HEK293 (cell line): ENCODE data around the gene MAP1LC3C.

Experiments
- CTCF ChIA-PET: fragments of 350-600 bp; formaldehyde crosslinking; extraction: SDS; loops from one replicate; lab custom pipeline; 2021; ENCODE audit warnings: antibody characterized with exemption; lab: Yijun Ruan, JAX
- POLR2A ChIA-PET: fragments of 300-600 bp; formaldehyde crosslinking; extraction: SDS; loops from one replicate; lab custom pipeline; 2020; ENCODE audit warnings: antibody characterized with exemption, inconsistent platforms; lab: Yijun Ruan, JAX
- H3K27ac ChIP-seq: fragments of 200-500 bp; sonication (Bioruptor generic); 2 replicates; pipeline ENCODE4 v1.5.1; 2014; ENCODE audit warnings: low read depth, low read length, control low read depth, inconsistent platforms; ENCODE audit errors: extremely low read depth
- H3K36me3 ChIP-seq, 2 experiments: fragments of 200-500 bp in 1 of 2; sonication (Bioruptor generic) in 1 of 2; 1 replicate in 1 of 2; 2 replicates in 1 of 2; pipeline ENCODE4 v1.5.1; 2014 to 2017; ENCODE audit warnings: inconsistent platforms in 2 of 2, low read length in 2 of 2; ENCODE audit not compliant: control insufficient read depth in 2 of 2, insufficient read depth in 1 of 2
- H3K4me1 ChIP-seq: fragments of 200-500 bp; sonication (Bioruptor generic); 2 replicates; pipeline ENCODE4 v1.5.1; 2014; ENCODE audit warnings: mild to moderate bottlenecking, low read length, inconsistent platforms; ENCODE audit not compliant: control insufficient read depth, insufficient read depth
- H3K4me3 ChIP-seq: 2 replicates; pipeline ENCODE4 v1.5.1; 2011; ENCODE audit warnings: low read depth, mild to moderate bottlenecking, control low read depth, low read length, moderate library complexity
- H3K9me3 ChIP-seq: fragments of 200-500 bp; sonication (Bioruptor generic); 2 replicates; pipeline ENCODE4 v1.5.1; 2014; ENCODE audit warnings: low read depth, low read length, inconsistent platforms; ENCODE audit not compliant: control insufficient read depth, insufficient read depth
- KLF1 ChIP-seq: fragments of 450-650 bp; formaldehyde crosslinking; IDR thresholded peaks from 2 replicates; pipeline ENCODE4 v1.5.1; 2016; ENCODE audit warnings: missing biosample characterization, missing genetic modification characterization
- PRDM10 ChIP-seq: fragments of 450-650 bp; formaldehyde crosslinking; IDR thresholded peaks from 2 replicates; pipeline ENCODE4 v1.5.1; 2016; ENCODE audit warnings: missing biosample characterization, missing genetic modification characterization
- TRIM28 ChIP-seq: IDR thresholded peaks from 2 replicates; pipeline ENCODE4 v1.6.1; 2011; ENCODE audit warnings: low read length, control low read depth, borderline replicate concordance
- ZNF132 ChIP-seq: fragments of 450-650 bp; formaldehyde crosslinking; IDR thresholded peaks from 2 replicates; pipeline ENCODE4 v1.5.1; 2017; ENCODE audit warnings: missing biosample characterization, missing genetic modification characterization, borderline replicate concordance
- ZNF184 ChIP-seq: fragments of 450-650 bp; IDR thresholded peaks from 2 replicates; pipeline ENCODE4 v1.5.1; 2018; ENCODE audit warnings: missing biosample characterization, mild to moderate bottlenecking, missing genetic modification characterization
- ZNF23 ChIP-seq: fragments of 450-650 bp; formaldehyde crosslinking; IDR thresholded peaks from 2 replicates; pipeline ENCODE4 v1.5.1; 2016; ENCODE audit warnings: missing biosample characterization, missing genetic modification characterization, borderline replicate concordance
- ZNF341 ChIP-seq: fragments of 450-650 bp; formaldehyde crosslinking; IDR thresholded peaks from 2 replicates; pipeline ENCODE4; 2016; ENCODE audit warnings: low read depth, missing biosample characterization, missing genetic modification characterization
- ZNF404 ChIP-seq: fragments of 450-650 bp; formaldehyde crosslinking; IDR thresholded peaks from 2 replicates; pipeline ENCODE4 v1.5.1; 2017; ENCODE audit warnings: missing biosample characterization, missing genetic modification characterization
- ZNF501 ChIP-seq: fragments of 450-650 bp; formaldehyde crosslinking; IDR thresholded peaks from 2 replicates; pipeline ENCODE4 v1.5.1; 2016; ENCODE audit warnings: missing biosample characterization, missing genetic modification characterization
- ZNF549 ChIP-seq: fragments of 450-650 bp; IDR thresholded peaks from 2 replicates; pipeline ENCODE4 v1.5.1; 2018; ENCODE audit warnings: missing biosample characterization, missing genetic modification characterization, mild to moderate bottlenecking, inconsistent platforms, moderate library complexity
- ZNF585B ChIP-seq: fragments of 450-650 bp; formaldehyde crosslinking; IDR thresholded peaks from 2 replicates; pipeline ENCODE4 v1.5.1; 2016; ENCODE audit warnings: missing biosample characterization, missing genetic modification characterization
- ZNF623 ChIP-seq: fragments of 450-650 bp; formaldehyde crosslinking; IDR thresholded peaks from 2 replicates; pipeline ENCODE4 v1.5.1; 2016; ENCODE audit warnings: missing biosample characterization, missing genetic modification characterization
- ZSCAN30 ChIP-seq: fragments of 450-650 bp; IDR thresholded peaks from 2 replicates; pipeline ENCODE4 v1.5.1; 2018; ENCODE audit warnings: missing biosample characterization, mild to moderate bottlenecking, missing genetic modification characterization, moderate library complexity
- TF ChIP-seq, protein P1 (sequence below): fragments of 450-650 bp; formaldehyde crosslinking; IDR thresholded peaks from 2 replicates; pipeline ENCODE4 v1.5.1; 2017; ENCODE audit warnings: missing biosample characterization, missing genetic modification characterization
- TF ChIP-seq, protein P2 (sequence below): fragments of 450-650 bp; formaldehyde crosslinking; IDR thresholded peaks from 2 replicates; pipeline ENCODE4 v1.5.1; 2017; ENCODE audit warnings: missing biosample characterization, missing genetic modification characterization
- TF ChIP-seq, protein P3 (sequence below): fragments of 450-650 bp; formaldehyde crosslinking; IDR thresholded peaks from 2 replicates; pipeline ENCODE4 v1.5.1; 2016; ENCODE audit warnings: missing biosample characterization, missing genetic modification characterization
- TF ChIP-seq, protein P4 (sequence below): fragments of 450-650 bp; formaldehyde crosslinking; IDR thresholded peaks from 2 replicates; pipeline ENCODE4 v1.5.1; 2016; ENCODE audit warnings: missing biosample characterization, missing genetic modification characterization

MAP1LC3C gene

DNA sequence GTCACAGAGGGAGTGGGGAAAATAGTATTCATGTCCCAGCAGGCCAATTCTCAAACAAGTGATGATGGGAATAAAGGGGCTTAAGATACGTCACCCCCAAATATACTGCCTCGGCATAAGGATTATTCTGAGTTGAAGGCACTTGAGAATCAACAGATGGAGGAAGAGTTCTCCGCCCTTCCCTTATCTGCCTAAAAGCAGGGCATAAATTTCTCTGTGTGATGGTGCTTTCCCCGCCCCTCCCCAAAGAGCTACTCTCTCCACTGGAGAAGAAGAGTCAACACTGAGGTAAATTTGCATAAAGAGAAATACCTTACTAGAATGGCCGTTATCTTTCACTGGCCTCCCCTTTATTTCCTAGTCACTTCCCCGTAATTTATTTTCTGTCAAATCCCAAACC lies 22.7 kb downstream of the MAP1LC3C start:
- Histone ChIP-seq H3K9me3 (no peaks in the 10 kb centered on the region), H3K4me1 (no peaks in the 10 kb centered on the region), H3K36me3 (no peaks in the 10 kb centered on the region), H3K27ac (no peak overlapping the region), H3K4me3 (no peak overlapping the region)
- CTCF ChIA-PET, result interaction anchor here (0.7 to 1.9 kb wide), 3 partner anchors 10 to 23 kb away, joined by 3 to 11 read pairs (median 6); partner anchors contain the start of gene MAP1LC3C
- POLR2A ChIA-PET, result interaction anchor here (0.6 to 1.1 kb wide), 2 partner anchors 8 to 10 kb away, joined by 3 to 4 read pairs; no protein-coding TSS in a partner anchor
- TF ChIP-seq ZNF501 (tag by site-specific recombination) (no peak), KLF1 (tag by site-specific recombination) (0 out of 2 replicates have a peak, but pooled peaks have one; percentile 9), ZNF549 (tag by site-specific recombination) (no peak)

GRCh38 chr1:241972703-241973369 lies 26.1 kb downstream of the MAP1LC3C start:
- no peaks in the 10 kb centered on the region for H3K4me1 ChIP-seq
- no peak overlapping the region for H3K27ac ChIP-seq
- no peaks in the 10 kb centered on the region for H3K9me3 ChIP-seq
- POLR2A ChIA-PET, result interaction anchor here (1.1 kb wide), 1 partner anchor 17 kb away, joined by 3 read pairs; no protein-coding TSS in a partner anchor
- TF ChIP-seq ZNF23 (tag by site-specific recombination) (no peak), ZNF585B (tag by site-specific recombination) (no peak), ZNF404 (tag by site-specific recombination) (no peak), ZNF341 (peak; percentile 71), ZNF184 (tag by site-specific recombination) (no peak), PRDM10 (peak; percentile 64), ZNF132 (tag by site-specific recombination) (no peak), ZNF623 (tag by site-specific recombination) (peak; percentile 36; the same call in 1 of the 2 replicates), ZSCAN30 (tag by site-specific recombination) (no peak), TRIM28 (no peak)
- TF ChIP-seq, protein P1, sequence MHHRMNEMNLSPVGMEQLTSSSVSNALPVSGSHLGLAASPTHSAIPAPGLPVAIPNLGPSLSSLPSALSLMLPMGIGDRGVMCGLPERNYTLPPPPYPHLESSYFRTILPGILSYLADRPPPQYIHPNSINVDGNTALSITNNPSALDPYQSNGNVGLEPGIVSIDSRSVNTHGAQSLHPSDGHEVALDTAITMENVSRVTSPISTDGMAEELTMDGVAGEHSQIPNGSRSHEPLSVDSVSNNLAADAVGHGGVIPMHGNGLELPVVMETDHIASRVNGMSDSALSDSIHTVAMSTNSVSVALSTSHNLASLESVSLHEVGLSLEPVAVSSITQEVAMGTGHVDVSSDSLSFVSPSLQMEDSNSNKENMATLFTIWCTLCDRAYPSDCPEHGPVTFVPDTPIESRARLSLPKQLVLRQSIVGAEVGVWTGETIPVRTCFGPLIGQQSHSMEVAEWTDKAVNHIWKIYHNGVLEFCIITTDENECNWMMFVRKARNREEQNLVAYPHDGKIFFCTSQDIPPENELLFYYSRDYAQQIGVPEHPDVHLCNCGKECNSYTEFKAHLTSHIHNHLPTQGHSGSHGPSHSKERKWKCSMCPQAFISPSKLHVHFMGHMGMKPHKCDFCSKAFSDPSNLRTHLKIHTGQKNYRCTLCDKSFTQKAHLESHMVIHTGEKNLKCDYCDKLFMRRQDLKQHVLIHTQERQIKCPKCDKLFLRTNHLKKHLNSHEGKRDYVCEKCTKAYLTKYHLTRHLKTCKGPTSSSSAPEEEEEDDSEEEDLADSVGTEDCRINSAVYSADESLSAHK (tag by site-specific recombination), result no peak
- TF ChIP-seq, protein P2, sequence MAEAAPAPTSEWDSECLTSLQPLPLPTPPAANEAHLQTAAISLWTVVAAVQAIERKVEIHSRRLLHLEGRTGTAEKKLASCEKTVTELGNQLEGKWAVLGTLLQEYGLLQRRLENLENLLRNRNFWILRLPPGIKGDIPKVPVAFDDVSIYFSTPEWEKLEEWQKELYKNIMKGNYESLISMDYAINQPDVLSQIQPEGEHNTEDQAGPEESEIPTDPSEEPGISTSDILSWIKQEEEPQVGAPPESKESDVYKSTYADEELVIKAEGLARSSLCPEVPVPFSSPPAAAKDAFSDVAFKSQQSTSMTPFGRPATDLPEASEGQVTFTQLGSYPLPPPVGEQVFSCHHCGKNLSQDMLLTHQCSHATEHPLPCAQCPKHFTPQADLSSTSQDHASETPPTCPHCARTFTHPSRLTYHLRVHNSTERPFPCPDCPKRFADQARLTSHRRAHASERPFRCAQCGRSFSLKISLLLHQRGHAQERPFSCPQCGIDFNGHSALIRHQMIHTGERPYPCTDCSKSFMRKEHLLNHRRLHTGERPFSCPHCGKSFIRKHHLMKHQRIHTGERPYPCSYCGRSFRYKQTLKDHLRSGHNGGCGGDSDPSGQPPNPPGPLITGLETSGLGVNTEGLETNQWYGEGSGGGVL (tag by site-specific recombination), result peak; percentile 72
- TF ChIP-seq, protein P3, sequence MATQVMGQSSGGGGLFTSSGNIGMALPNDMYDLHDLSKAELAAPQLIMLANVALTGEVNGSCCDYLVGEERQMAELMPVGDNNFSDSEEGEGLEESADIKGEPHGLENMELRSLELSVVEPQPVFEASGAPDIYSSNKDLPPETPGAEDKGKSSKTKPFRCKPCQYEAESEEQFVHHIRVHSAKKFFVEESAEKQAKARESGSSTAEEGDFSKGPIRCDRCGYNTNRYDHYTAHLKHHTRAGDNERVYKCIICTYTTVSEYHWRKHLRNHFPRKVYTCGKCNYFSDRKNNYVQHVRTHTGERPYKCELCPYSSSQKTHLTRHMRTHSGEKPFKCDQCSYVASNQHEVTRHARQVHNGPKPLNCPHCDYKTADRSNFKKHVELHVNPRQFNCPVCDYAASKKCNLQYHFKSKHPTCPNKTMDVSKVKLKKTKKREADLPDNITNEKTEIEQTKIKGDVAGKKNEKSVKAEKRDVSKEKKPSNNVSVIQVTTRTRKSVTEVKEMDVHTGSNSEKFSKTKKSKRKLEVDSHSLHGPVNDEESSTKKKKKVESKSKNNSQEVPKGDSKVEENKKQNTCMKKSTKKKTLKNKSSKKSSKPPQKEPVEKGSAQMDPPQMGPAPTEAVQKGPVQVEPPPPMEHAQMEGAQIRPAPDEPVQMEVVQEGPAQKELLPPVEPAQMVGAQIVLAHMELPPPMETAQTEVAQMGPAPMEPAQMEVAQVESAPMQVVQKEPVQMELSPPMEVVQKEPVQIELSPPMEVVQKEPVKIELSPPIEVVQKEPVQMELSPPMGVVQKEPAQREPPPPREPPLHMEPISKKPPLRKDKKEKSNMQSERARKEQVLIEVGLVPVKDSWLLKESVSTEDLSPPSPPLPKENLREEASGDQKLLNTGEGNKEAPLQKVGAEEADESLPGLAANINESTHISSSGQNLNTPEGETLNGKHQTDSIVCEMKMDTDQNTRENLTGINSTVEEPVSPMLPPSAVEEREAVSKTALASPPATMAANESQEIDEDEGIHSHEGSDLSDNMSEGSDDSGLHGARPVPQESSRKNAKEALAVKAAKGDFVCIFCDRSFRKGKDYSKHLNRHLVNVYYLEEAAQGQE (tag by site-specific recombination), result no peak
- TF ChIP-seq, protein P4, sequence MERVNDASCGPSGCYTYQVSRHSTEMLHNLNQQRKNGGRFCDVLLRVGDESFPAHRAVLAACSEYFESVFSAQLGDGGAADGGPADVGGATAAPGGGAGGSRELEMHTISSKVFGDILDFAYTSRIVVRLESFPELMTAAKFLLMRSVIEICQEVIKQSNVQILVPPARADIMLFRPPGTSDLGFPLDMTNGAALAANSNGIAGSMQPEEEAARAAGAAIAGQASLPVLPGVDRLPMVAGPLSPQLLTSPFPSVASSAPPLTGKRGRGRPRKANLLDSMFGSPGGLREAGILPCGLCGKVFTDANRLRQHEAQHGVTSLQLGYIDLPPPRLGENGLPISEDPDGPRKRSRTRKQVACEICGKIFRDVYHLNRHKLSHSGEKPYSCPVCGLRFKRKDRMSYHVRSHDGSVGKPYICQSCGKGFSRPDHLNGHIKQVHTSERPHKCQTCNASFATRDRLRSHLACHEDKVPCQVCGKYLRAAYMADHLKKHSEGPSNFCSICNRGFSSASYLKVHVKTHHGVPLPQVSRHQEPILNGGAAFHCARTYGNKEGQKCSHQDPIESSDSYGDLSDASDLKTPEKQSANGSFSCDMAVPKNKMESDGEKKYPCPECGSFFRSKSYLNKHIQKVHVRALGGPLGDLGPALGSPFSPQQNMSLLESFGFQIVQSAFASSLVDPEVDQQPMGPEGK (tag by site-specific recombination), result peak; percentile 39; the same call in 1 of the 2 replicates
- CTCF ChIA-PET, result interaction anchor here (0.6 to 2.8 kb wide), 4 partner anchors 10 to 695 kb away, joined by 3 to 13 read pairs (median 6); partner anchors contain the start of gene MAP1LC3C
- H3K4me3 ChIP-seq, result no peak overlapping the region
- H3K36me3 ChIP-seq, result no peaks in the 10 kb centered on the region
